ENCODE measurements around the gene LIME1. TPM values are rescaled to one million over a fixed set of nuclear protein-coding genes. Genes with fewer than 3 reads are reported as not detected.

LIME1 gene
- total and polyA plus RNA-seq, 2 donors (not counting 1 experiment from before 2014, with no cell fraction given): 0.68 to 3.5 TPM

- Histone ChIP-seq H3K4me1 (ENCODE audit: control insufficient read depth, extremely low read depth, insufficient read depth, low read length) (peaks cover 8% of the 10 kb centered on the region), H3K9me3 (ENCODE audit: control insufficient read depth, insufficient read depth, low read depth, low read length) (no peaks in the 10 kb centered on the region), H4K20me1 (ENCODE audit: control insufficient read depth, extremely low read depth, insufficient read depth, low read length) (no peaks in the 10 kb centered on the region), H3K79me2 (ENCODE audit: control insufficient read depth, insufficient read depth, low read length) (peaks cover 4% of the 10 kb centered on the region), H3K4me2 (ENCODE audit: extremely low read depth, insufficient read depth, low read length) (no peak overlapping the region), H3K27ac (ENCODE audit: insufficient read depth, low read length) (no peak overlapping the region), H3K4me3 (replicated peaks in 1 of 4; ENCODE audit: control extremely low read depth in 1 of 4, insufficient read depth in 1 of 4, low read depth in 3 of 4, low read length in 4 of 4) (no peak overlapping the region), H3K36me3 (ENCODE audit: control insufficient read depth, insufficient read depth, low read length) (peaks cover 30% of the 10 kb centered on the region), H2AFZ (ENCODE audit: low read length) (no peak overlapping the region), H3K9ac (ENCODE audit: insufficient read depth, low read length) (no peak overlapping the region), H3K27me3 (ENCODE audit: control insufficient read depth, insufficient read depth, low read length) (no peaks in the 10 kb centered on the region)
- DNase-seq (ENCODE audit: low read depth in 2 of 2): no peak
- TF ChIP-seq CTCF (conservative IDR thresholded peaks at IDR 0.05 in 1 of 2, IDR thresholded peaks at IDR 0.05 in 1 of 2; ENCODE audit: low read depth in 1 of 2, low read length in 2 of 2): no peak
- no peak for TF ChIP-seq EZH2 (IDR thresholded peaks at IDR 0.05; ENCODE audit: low read length, missing control alignments)
These were observed 1.7 kb downstream of the LIME1 start for GRCh38 chr20:63737945-63738686.

- H4K20me1 ChIP-seq (ENCODE audit: control insufficient read depth, extremely low read depth, insufficient read depth, low read length): no peaks in the 10 kb centered on the region
- peaks cover 28% of the 10 kb centered on the region for H3K36me3 ChIP-seq (ENCODE audit: control insufficient read depth, insufficient read depth, low read length)
- H3K27me3 ChIP-seq (ENCODE audit: control insufficient read depth, insufficient read depth, low read length): no peaks in the 10 kb centered on the region
- no peak for TF ChIP-seq EZH2 (IDR thresholded peaks at IDR 0.05; ENCODE audit: low read length, missing control alignments)
- no peak for TF ChIP-seq CTCF (conservative IDR thresholded peaks at IDR 0.05 in 1 of 2, IDR thresholded peaks at IDR 0.05 in 1 of 2; ENCODE audit: low read depth in 1 of 2, low read length in 2 of 2)
- peak; percentile 16 to 28 for DNase-seq (ENCODE audit: low read depth in 2 of 2)
- no peak overlapping the region for H3K27ac ChIP-seq (ENCODE audit: insufficient read depth, low read length)
- no peak overlapping the region for H3K4me2 ChIP-seq (ENCODE audit: extremely low read depth, insufficient read depth, low read length)
- no peak overlapping the region for H3K9ac ChIP-seq (ENCODE audit: insufficient read depth, low read length)
- peaks cover 8% of the 10 kb centered on the region for H3K4me1 ChIP-seq (ENCODE audit: control insufficient read depth, extremely low read depth, insufficient read depth, low read length)
- H3K4me3 ChIP-seq (replicated peaks in 1 of 4; ENCODE audit: control extremely low read depth in 1 of 4, insufficient read depth in 1 of 4, low read depth in 3 of 4, low read length in 4 of 4): peak overlapping the region in 1 of 4 experiments; percentile 46
- H3K9me3 ChIP-seq (ENCODE audit: control insufficient read depth, insufficient read depth, low read depth, low read length): no peaks in the 10 kb centered on the region
- H2AFZ ChIP-seq (ENCODE audit: low read length): no peak overlapping the region
- H3K79me2 ChIP-seq (ENCODE audit: control insufficient read depth, insufficient read depth, low read length): peaks cover 4% of the 10 kb centered on the region
These were observed 2.2 kb downstream of the LIME1 start for GRCh38 chr20:63738687-63739129.

GRCh38 chr20:63739130-63740069 is 2.9 kb downstream of the LIME1 start, which contains the start of gene SLC2A4RG:
Gene SLC2A4RG, plus strand, starts transcription at chr20:63739776. Its CDS starts 137 bp downstream, at chr20:63739913.
- TF ChIP-seq EZH2 (IDR thresholded peaks at IDR 0.05; ENCODE audit: low read length, missing control alignments): no peak
- no peak for TF ChIP-seq CTCF (conservative IDR thresholded peaks at IDR 0.05 in 1 of 2, IDR thresholded peaks at IDR 0.05 in 1 of 2; ENCODE audit: low read depth in 1 of 2, low read length in 2 of 2)
- H3K36me3 ChIP-seq (ENCODE audit: control insufficient read depth, insufficient read depth, low read length): peaks cover 22% of the 10 kb centered on the region

More at GRCh38 chr20:63739130-63740069, 2.9 kb downstream of the LIME1 start, which contains the start of gene SLC2A4RG:
- H3K4me3 ChIP-seq (replicated peaks in 1 of 4; ENCODE audit: control extremely low read depth in 1 of 4, insufficient read depth in 1 of 4, low read depth in 3 of 4, low read length in 4 of 4): peak within 1 kb of the TSS; percentile 65 to 74 (median 68)
- H4K20me1 ChIP-seq (ENCODE audit: control insufficient read depth, extremely low read depth, insufficient read depth, low read length): no peaks in the 10 kb centered on the region
- H3K27ac ChIP-seq (ENCODE audit: insufficient read depth, low read length): peak within 1 kb of the TSS; percentile 72
- H3K9ac ChIP-seq (ENCODE audit: insufficient read depth, low read length): peak within 1 kb of the TSS; percentile 75
- peak; percentile 63 to 72 for DNase-seq (ENCODE audit: low read depth in 2 of 2)
- peaks cover 8% of the 10 kb centered on the region for H3K4me1 ChIP-seq (ENCODE audit: control insufficient read depth, extremely low read depth, insufficient read depth, low read length)
- H3K27me3 ChIP-seq (ENCODE audit: control insufficient read depth, insufficient read depth, low read length): no peaks in the 10 kb centered on the region
- H3K4me2 ChIP-seq (ENCODE audit: extremely low read depth, insufficient read depth, low read length): peak within 1 kb of the TSS; percentile 90
- no peak within 1 kb of the TSS for H2AFZ ChIP-seq (ENCODE audit: low read length)
- H3K9me3 ChIP-seq (ENCODE audit: control insufficient read depth, insufficient read depth, low read depth, low read length): no peaks in the 10 kb centered on the region
- H3K79me2 ChIP-seq (ENCODE audit: control insufficient read depth, insufficient read depth, low read length): peaks cover 4% of the 10 kb centered on the region

Measured in fibroblast of lung (primary cell).